Keratinocyte (primary cell): ENCODE data around the gene TMCO6. TPM values are rescaled to one million over a fixed set of nuclear protein-coding genes. Genes with fewer than 3 reads are reported as not detected.

Source experiments
- DNase-seq: peaks from one replicate; pipeline ENCODE4 v3.0.0-alpha.2; 2011; ENCODE audit warnings: low read depth, missing footprints, low spot score
- FAIRE-seq: peaks from 2 replicates; lab custom pipeline; 2011; peaks lifted over from hg19 to GRCh38; lab: Jason Lieb, UNC
- H2AFZ ChIP-seq: 2 replicates; pipeline ENCODE4 v1.6.0; 2012; ENCODE audit warnings: low read length, control low read depth, inconsistent platforms; ENCODE audit not compliant: control insufficient read depth
- H3K27ac ChIP-seq: 2 replicates; pipeline ENCODE4 v1.5.1; 2011; ENCODE audit warnings: low read length; ENCODE audit not compliant: control insufficient read depth, insufficient read depth
- H3K27me3 ChIP-seq: 3 replicates; pipeline ENCODE4 v1.6.0; 2011; ENCODE audit warnings: low read length; ENCODE audit not compliant: control insufficient read depth, insufficient read depth; ENCODE audit errors: extremely low read depth
- H3K36me3 ChIP-seq, 2 experiments: 2 replicates in 1 of 2; 3 replicates in 1 of 2; pipeline ENCODE4 v1.5.1; 2011; ENCODE audit warnings: low read length in 2 of 2, mild to moderate bottlenecking in 1 of 2; ENCODE audit not compliant: control insufficient read depth in 2 of 2, insufficient read depth in 2 of 2; ENCODE audit errors: extremely low read depth in 1 of 2
- H3K4me1 ChIP-seq: 3 replicates; pipeline ENCODE4 v1.5.1; 2011; ENCODE audit warnings: low read length; ENCODE audit not compliant: control insufficient read depth, insufficient read depth; ENCODE audit errors: extremely low read depth
- H3K4me2 ChIP-seq: 3 replicates; pipeline ENCODE4 v1.6.0; 2011; ENCODE audit warnings: low read depth, low read length; ENCODE audit not compliant: control insufficient read depth, insufficient read depth; ENCODE audit errors: extremely low read depth
- H3K4me3 ChIP-seq, 3 experiments: fragments of 200-600 bp in 1 of 3; sonication (generic) in 1 of 3; 2 replicates in 2 of 3; 3 replicates in 1 of 3; pipeline ENCODE4 v1.5.1; 2011 to 2016; ENCODE audit warnings: low read length in 3 of 3, mild to moderate bottlenecking in 3 of 3, control low read depth in 2 of 3, inconsistent platforms in 1 of 3, low read depth in 1 of 3, mixed read lengths in 1 of 3, mixed run types in 1 of 3, moderate library complexity in 1 of 3; ENCODE audit not compliant: control insufficient read depth in 2 of 3, insufficient read depth in 2 of 3; ENCODE audit errors: extremely low read depth in 1 of 3
- H3K79me2 ChIP-seq: 2 replicates; pipeline ENCODE4 v1.6.0; 2012; ENCODE audit warnings: low read length; ENCODE audit not compliant: control insufficient read depth, insufficient read depth
- H3K9ac ChIP-seq: 3 replicates; pipeline ENCODE4 v1.6.0; 2011; ENCODE audit warnings: low read length; ENCODE audit not compliant: control insufficient read depth, insufficient read depth; ENCODE audit errors: extremely low read depth
- H3K9me1 ChIP-seq: 3 replicates; pipeline ENCODE4 v1.6.0; 2011; ENCODE audit warnings: low read length; ENCODE audit not compliant: control insufficient read depth, insufficient read depth; ENCODE audit errors: extremely low read depth
- H3K9me3 ChIP-seq: 2 replicates; pipeline ENCODE4 v1.5.1; 2012; ENCODE audit warnings: low read depth, low read length; ENCODE audit not compliant: control insufficient read depth
- H4K20me1 ChIP-seq: 3 replicates; pipeline ENCODE4 v1.6.0; 2011; ENCODE audit warnings: low read length; ENCODE audit not compliant: control insufficient read depth, insufficient read depth; ENCODE audit errors: extremely low read depth
- CTCF ChIP-seq, 3 experiments: IDR thresholded peaks in 1 of 3; conservative IDR thresholded peaks in 1 of 3; optimal IDR thresholded peaks in 1 of 3; 2 replicates in 2 of 3; 3 replicates in 1 of 3; pipeline versions ENCODE3 to v1.5.1; 2011; ENCODE audit warnings: low read length in 3 of 3, mild to moderate bottlenecking in 3 of 3, moderate library complexity in 2 of 3, control low read depth in 1 of 3, inconsistent platforms in 1 of 3; ENCODE audit not compliant: insufficient read depth in 2 of 3; ENCODE audit errors: extremely low read depth in 1 of 3
- EZH2 ChIP-seq: IDR thresholded peaks from one replicate; pipeline ENCODE4 v1.6.1; 2012; ENCODE audit warnings: inconsistent platforms, mild to moderate bottlenecking, low read length, moderate library complexity
- dilution Hi-C: fragments of 300-500 bp; cut with MboI; formaldehyde crosslinking; loops from one replicate; pipeline ENCODE4 v1.7.0; 2020; ENCODE audit warnings: low sequenced_read_pairs; ENCODE audit not compliant: extremely low pct_ligation_motif_present
- polyA plus RNA-seq, 5 experiments: library from polyadenylated mRNA; depleted of rRNA in 3 of 5; stranded (reverse) in 3 of 5; stranded (forward) in 1 of 5; unstranded in 1 of 5; fragments of >200 nt; gene quantifications; 1 replicate in 1 of 5; 2 replicates in 3 of 5; 3 replicates in 1 of 5; pipeline versions ENCODE4 v1.2.1 to v1.2.3, GENCODE V29; 2011 to 2012; ENCODE audit warnings: missing spikeins in 2 of 5, low read depth in 1 of 5, low replicate concordance in 1 of 5

The TMCO6 gene
- polyA plus RNA-seq, 1 donor (not counting 4 experiments of a cell fraction or from before 2014, with no cell fraction given), result 7.6 TPM

GRCh38 chr5:140674629-140675028 lies 35.4 kb downstream of the TMCO6 start:
- Histone ChIP-seq H3K36me3 (peaks cover 26 to 42% of the 10 kb centered on the region in 2 experiments), H3K4me2 (no peak overlapping the region), H3K9ac (no peak overlapping the region), H3K27ac (no peak overlapping the region), H4K20me1 (no peaks in the 10 kb centered on the region), H2AFZ (no peak overlapping the region), H3K9me3 (no peaks in the 10 kb centered on the region), H3K27me3 (no peaks in the 10 kb centered on the region), H3K79me2 (no peaks in the 10 kb centered on the region), H3K4me3 (no peak overlapping the region), H3K4me1 (no peaks in the 10 kb centered on the region), H3K9me1 (no peaks in the 10 kb centered on the region)
- FAIRE-seq (no peak), DNase-seq (no peak)
- dilution Hi-C loops, result no loop called here
- TF ChIP-seq CTCF (optimal IDR thresholded peaks at IDR 0.05 in 1 of 3, IDR thresholded peaks at IDR 0.05 in 1 of 3, conservative IDR thresholded peaks at IDR 0.05 in 1 of 3; ENCODE audit: extremely low read depth in 1 of 3, insufficient read depth in 2 of 3, low read length in 3 of 3) (no peak), EZH2 (no peak)

GRCh38 chr5:140677947-140678346 lies 38.7 kb downstream of the TMCO6 start:
- FAIRE-seq, result no peak
- Histone ChIP-seq H3K27ac (no peak overlapping the region), H4K20me1 (no peaks in the 10 kb centered on the region), H3K9me3 (no peaks in the 10 kb centered on the region), H3K79me2 (no peaks in the 10 kb centered on the region), H3K4me1 (no peaks in the 10 kb centered on the region), H3K36me3 (peaks cover 33 to 40% of the 10 kb centered on the region in 2 experiments), H3K4me3 (no peak overlapping the region), H3K4me2 (no peak overlapping the region), H3K9ac (no peak overlapping the region), H2AFZ (no peak overlapping the region), H3K9me1 (no peaks in the 10 kb centered on the region), H3K27me3 (no peaks in the 10 kb centered on the region)
- no peak for DNase-seq
- dilution Hi-C loops, result no loop called here
- TF ChIP-seq CTCF (optimal IDR thresholded peaks at IDR 0.05 in 1 of 3, IDR thresholded peaks at IDR 0.05 in 1 of 3, conservative IDR thresholded peaks at IDR 0.05 in 1 of 3; ENCODE audit: extremely low read depth in 1 of 3, insufficient read depth in 2 of 3, low read length in 3 of 3) (no peak), EZH2 (no peak)
